ENCODE results near the gene CHGA. TPM values are rescaled to one million over a fixed set of nuclear protein-coding genes. Genes with fewer than 3 reads are reported as not detected.

The CHGA gene
- total RNA-seq, 1 experiment from 2014 or later: not detected

DNA sequence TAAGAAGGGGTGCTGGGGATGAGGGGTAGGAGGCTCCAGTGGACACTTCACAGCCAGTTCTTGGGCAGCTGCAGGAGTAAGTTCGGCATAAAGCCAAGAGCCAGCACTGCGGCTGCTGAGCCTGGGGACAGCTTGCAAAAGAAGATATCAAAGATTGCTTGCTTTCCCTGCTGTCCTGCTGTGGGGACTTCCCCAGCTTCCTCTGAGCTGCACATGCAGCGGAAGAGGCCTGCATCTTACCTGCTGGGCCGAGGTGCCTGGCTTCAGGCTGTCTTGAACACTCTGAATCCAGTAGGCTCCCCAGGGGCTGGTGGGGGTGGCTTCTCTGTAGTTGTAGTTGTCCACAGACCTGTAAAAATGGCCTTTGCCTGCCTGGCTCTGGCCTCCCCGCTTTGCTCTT lies 1.3 kb downstream of the CHGA start (continued):
- TF ChIP-seq EGR1 (IDR thresholded peaks at IDR 0.05; ENCODE audit: low read depth) (no peak), YY1 (IDR thresholded peaks at IDR 0.05; ENCODE audit: extremely low read depth, insufficient replicate concordance, low read depth, low read length) (no peak), CBX3 (IDR thresholded peaks at IDR 0.05; ENCODE audit: low read depth) (no peak)
- TF ChIP-seq, protein P1, sequence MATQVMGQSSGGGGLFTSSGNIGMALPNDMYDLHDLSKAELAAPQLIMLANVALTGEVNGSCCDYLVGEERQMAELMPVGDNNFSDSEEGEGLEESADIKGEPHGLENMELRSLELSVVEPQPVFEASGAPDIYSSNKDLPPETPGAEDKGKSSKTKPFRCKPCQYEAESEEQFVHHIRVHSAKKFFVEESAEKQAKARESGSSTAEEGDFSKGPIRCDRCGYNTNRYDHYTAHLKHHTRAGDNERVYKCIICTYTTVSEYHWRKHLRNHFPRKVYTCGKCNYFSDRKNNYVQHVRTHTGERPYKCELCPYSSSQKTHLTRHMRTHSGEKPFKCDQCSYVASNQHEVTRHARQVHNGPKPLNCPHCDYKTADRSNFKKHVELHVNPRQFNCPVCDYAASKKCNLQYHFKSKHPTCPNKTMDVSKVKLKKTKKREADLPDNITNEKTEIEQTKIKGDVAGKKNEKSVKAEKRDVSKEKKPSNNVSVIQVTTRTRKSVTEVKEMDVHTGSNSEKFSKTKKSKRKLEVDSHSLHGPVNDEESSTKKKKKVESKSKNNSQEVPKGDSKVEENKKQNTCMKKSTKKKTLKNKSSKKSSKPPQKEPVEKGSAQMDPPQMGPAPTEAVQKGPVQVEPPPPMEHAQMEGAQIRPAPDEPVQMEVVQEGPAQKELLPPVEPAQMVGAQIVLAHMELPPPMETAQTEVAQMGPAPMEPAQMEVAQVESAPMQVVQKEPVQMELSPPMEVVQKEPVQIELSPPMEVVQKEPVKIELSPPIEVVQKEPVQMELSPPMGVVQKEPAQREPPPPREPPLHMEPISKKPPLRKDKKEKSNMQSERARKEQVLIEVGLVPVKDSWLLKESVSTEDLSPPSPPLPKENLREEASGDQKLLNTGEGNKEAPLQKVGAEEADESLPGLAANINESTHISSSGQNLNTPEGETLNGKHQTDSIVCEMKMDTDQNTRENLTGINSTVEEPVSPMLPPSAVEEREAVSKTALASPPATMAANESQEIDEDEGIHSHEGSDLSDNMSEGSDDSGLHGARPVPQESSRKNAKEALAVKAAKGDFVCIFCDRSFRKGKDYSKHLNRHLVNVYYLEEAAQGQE (IDR thresholded peaks at IDR 0.05; ENCODE audit: low read depth): no peak

GRCh38 chr14:92925446-92925845 lies 2.5 kb downstream of the CHGA start:
- DNase-seq (ENCODE audit: low read depth, low spot score): no peak
- no peak overlapping the region for H3K9ac ChIP-seq (ENCODE audit: low read length)
- intact Hi-C loops (cut with micrococcal nuclease): no loop called here
- TF ChIP-seq ZFX (IDR thresholded peaks at IDR 0.05) (no peak), ELF1 (IDR thresholded peaks at IDR 0.05; ENCODE audit: borderline replicate concordance, low read depth) (no peak), POLR2AphosphoS5 (IDR thresholded peaks at IDR 0.05; ENCODE audit: low read depth, low read length) (no peak), POLR2A (IDR thresholded peaks at IDR 0.05; ENCODE audit: borderline replicate concordance, extremely low read depth, insufficient read depth, insufficient read length) (no peak), YY1 (IDR thresholded peaks at IDR 0.05; ENCODE audit: extremely low read depth, insufficient replicate concordance, low read depth, low read length) (no peak), JUND (IDR thresholded peaks at IDR 0.05) (no peak), FOSL1 (IDR thresholded peaks at IDR 0.05; ENCODE audit: low read depth) (no peak), CTCF (IDR thresholded peaks at IDR 0.05 in 2 of 3, conservative IDR thresholded peaks at IDR 0.05 in 1 of 3; ENCODE audit: borderline replicate concordance in 1 of 3, insufficient read depth in 1 of 3, low read depth in 2 of 3, low read length in 2 of 3) (no peak), SIN3A (IDR thresholded peaks at IDR 0.05; ENCODE audit: low read depth) (no peak), SRF (IDR thresholded peaks at IDR 0.05; ENCODE audit: low read depth) (no peak), ZBTB33 (IDR thresholded peaks at IDR 0.05; ENCODE audit: extremely low read depth, insufficient replicate concordance, low read length) (no peak), EGR1 (IDR thresholded peaks at IDR 0.05; ENCODE audit: low read depth) (no peak)
- TF ChIP-seq, protein P1 (IDR thresholded peaks at IDR 0.05; ENCODE audit: low read depth): no peak

More at GRCh38 chr14:92925446-92925845, 2.5 kb downstream of the CHGA start:
- ChIA-PET POLR2A (no interaction called here), CTCF (no interaction called here), RAD21 (ENCODE audit: low non-redundant PET in 1 of 2, low total read pairs in 2 of 2, uncharacterized antibody in 2 of 2, unreplicated experiment in 2 of 2) (no interaction called here)
- BruUV-seq (replicated peaks): no TSS peak
- Histone ChIP-seq H3K79me2 (ENCODE audit: insufficient read depth, low read length) (no peaks in the 10 kb centered on the region), H2AFZ (ENCODE audit: low read depth, low read length, poor library complexity, severe bottlenecking) (no peak overlapping the region), H3K36me3 (ENCODE audit: control insufficient read depth in 1 of 2, insufficient read depth in 2 of 2, low read length in 2 of 2) (no peaks in the 10 kb centered on the region), H3K4me3 (replicated peaks in 1 of 2; ENCODE audit: low read depth in 1 of 2, low read length in 2 of 2) (no peak overlapping the region), H3K4me2 (ENCODE audit: low read length) (no peak overlapping the region), H3K27me3 (ENCODE audit: insufficient read depth, low read length) (peaks cover 14% of the 10 kb centered on the region; the same call in 1 of the 2 replicates), H3K4me1 (ENCODE audit: control insufficient read depth in 1 of 2, insufficient read depth in 2 of 2, low read length in 2 of 2) (no peaks in the 10 kb centered on the region), H3K27ac (ENCODE audit: low read depth, low read length) (no peak overlapping the region), H3K9me2 (ENCODE audit: insufficient read depth) (no peaks in the 10 kb centered on the region), H3K9me3 (ENCODE audit: control insufficient read depth in 1 of 2, insufficient read depth in 1 of 2, low read depth in 1 of 2, low read length in 2 of 2) (no peaks in the 10 kb centered on the region), H4K20me1 (ENCODE audit: insufficient read depth) (no peaks in the 10 kb centered on the region)
- ATAC-seq: no peak

All from HCT116 (cell line).